Measurements from ENCODE around the gene SLN.

Gene SLN

GRCh38 chr11:107721207-107721606, 9.4 kb upstream of the SLN start:
- H3F3A ChIP-seq (ENCODE audit: low read depth): no peaks in the 10 kb centered on the region
- no peaks in the 10 kb centered on the region for H4K20me1 ChIP-seq (ENCODE audit: insufficient read depth, low read length, poor library complexity, severe bottlenecking)
- H3K36me3 ChIP-seq (ENCODE audit: insufficient read depth, low read length): no peaks in the 10 kb centered on the region
- H3K27me3 ChIP-seq (ENCODE audit: insufficient read depth, low read length, poor library complexity, severe bottlenecking): no peaks in the 10 kb centered on the region
- H3K4me1 ChIP-seq (ENCODE audit: insufficient read depth, low read length, poor library complexity, severe bottlenecking): no peaks in the 10 kb centered on the region
- no peaks in the 10 kb centered on the region; the same call in 1 of the 2 replicates for H3K9me3 ChIP-seq (ENCODE audit: insufficient read depth, low read depth, low read length)
- TF ChIP-seq CTCF (conservative IDR thresholded peaks at IDR 0.05; ENCODE audit: low read length) (no peak), EZH2phosphoT487 (IDR thresholded peaks at IDR 0.05; ENCODE audit: borderline replicate concordance) (no peak)
- no peak overlapping the region for H3K4me3 ChIP-seq (ENCODE audit: low read length, poor library complexity, severe bottlenecking)
- H3K4me2 ChIP-seq (ENCODE audit: low read depth, low read length, poor library complexity, severe bottlenecking): no peak overlapping the region
- no peak overlapping the region for H3K9ac ChIP-seq (ENCODE audit: low read depth, low read length, poor library complexity, severe bottlenecking)
- H3K9me2 ChIP-seq (replicated peaks; ENCODE audit: low read depth, low read length): no peaks in the 10 kb centered on the region
- H3K79me2 ChIP-seq (ENCODE audit: insufficient read depth, low read length): no peaks in the 10 kb centered on the region
- H2AFZ ChIP-seq (ENCODE audit: low read length): no peak overlapping the region

- Histone ChIP-seq H3F3A (ENCODE audit: low read depth) (no peaks in the 10 kb centered on the region), H3K4me2 (ENCODE audit: low read depth, low read length, poor library complexity, severe bottlenecking) (no peak overlapping the region), H4K20me1 (ENCODE audit: insufficient read depth, low read length, poor library complexity, severe bottlenecking) (no peaks in the 10 kb centered on the region), H3K9me2 (replicated peaks; ENCODE audit: low read depth, low read length) (no peaks in the 10 kb centered on the region), H3K9ac (ENCODE audit: low read depth, low read length, poor library complexity, severe bottlenecking) (no peak overlapping the region), H3K4me3 (ENCODE audit: low read length, poor library complexity, severe bottlenecking) (no peak overlapping the region), H3K79me2 (ENCODE audit: insufficient read depth, low read length) (no peaks in the 10 kb centered on the region), H3K27me3 (ENCODE audit: insufficient read depth, low read length, poor library complexity, severe bottlenecking) (no peaks in the 10 kb centered on the region), H3K4me1 (ENCODE audit: insufficient read depth, low read length, poor library complexity, severe bottlenecking) (no peaks in the 10 kb centered on the region), H2AFZ (ENCODE audit: low read length) (no peak overlapping the region), H3K36me3 (ENCODE audit: insufficient read depth, low read length) (no peaks in the 10 kb centered on the region), H3K9me3 (ENCODE audit: insufficient read depth, low read depth, low read length) (no peaks in the 10 kb centered on the region; the same call in 1 of the 2 replicates)
- TF ChIP-seq EZH2phosphoT487 (IDR thresholded peaks at IDR 0.05; ENCODE audit: borderline replicate concordance): no peak
- no peak for TF ChIP-seq CTCF (conservative IDR thresholded peaks at IDR 0.05; ENCODE audit: low read length)
Observed at GRCh38 chr11:107720303-107720774, 8.5 kb upstream of the SLN start.

DNA sequence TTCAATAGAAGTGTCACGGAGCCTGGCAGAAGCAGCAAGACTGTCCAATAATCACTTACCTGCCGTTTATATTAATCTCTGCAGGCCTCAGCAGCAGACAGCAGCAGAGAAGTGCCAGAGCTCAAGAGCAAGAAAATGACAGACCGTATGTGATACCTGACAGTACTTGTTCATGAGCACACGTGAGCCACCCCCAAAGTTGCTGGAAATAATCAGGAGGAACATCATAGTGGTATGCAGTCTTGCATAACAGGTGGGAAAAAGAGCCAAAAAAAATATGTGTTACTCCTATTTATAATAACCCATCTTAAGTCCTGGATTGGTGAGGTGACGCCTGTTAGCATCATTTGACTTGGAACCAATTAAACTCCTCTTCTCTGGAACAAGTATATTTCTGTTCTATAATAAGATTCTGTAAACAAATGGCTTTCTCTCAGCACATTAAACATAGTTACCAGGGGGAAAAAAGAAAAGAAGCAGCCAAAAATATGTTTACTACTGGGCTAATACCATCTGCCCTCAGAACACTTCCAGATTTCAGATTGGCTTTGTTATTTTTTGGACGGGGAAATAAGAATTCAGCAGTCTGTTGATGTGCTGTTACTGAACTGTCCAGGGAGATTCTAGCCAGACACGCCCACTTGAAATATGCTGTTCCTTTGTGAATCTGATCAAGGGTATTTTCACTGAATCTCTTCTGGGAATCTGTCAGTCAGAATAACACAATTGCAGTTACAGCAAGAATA, 7.9 kb upstream of the SLN start:
- Histone ChIP-seq H3K4me3 (ENCODE audit: low read length, poor library complexity, severe bottlenecking) (no peak overlapping the region), H3K79me2 (ENCODE audit: insufficient read depth, low read length) (no peaks in the 10 kb centered on the region), H3K4me2 (ENCODE audit: low read depth, low read length, poor library complexity, severe bottlenecking) (no peak overlapping the region), H2AFZ (ENCODE audit: low read length) (no peak overlapping the region), H3F3A (ENCODE audit: low read depth) (no peaks in the 10 kb centered on the region), H3K9me3 (ENCODE audit: insufficient read depth, low read depth, low read length) (no peaks in the 10 kb centered on the region; the same call in 1 of the 2 replicates), H3K27me3 (ENCODE audit: insufficient read depth, low read length, poor library complexity, severe bottlenecking) (no peaks in the 10 kb centered on the region), H3K9me2 (replicated peaks; ENCODE audit: low read depth, low read length) (no peaks in the 10 kb centered on the region), H3K4me1 (ENCODE audit: insufficient read depth, low read length, poor library complexity, severe bottlenecking) (no peaks in the 10 kb centered on the region), H3K9ac (ENCODE audit: low read depth, low read length, poor library complexity, severe bottlenecking) (no peak overlapping the region), H4K20me1 (ENCODE audit: insufficient read depth, low read length, poor library complexity, severe bottlenecking) (no peaks in the 10 kb centered on the region), H3K36me3 (ENCODE audit: insufficient read depth, low read length) (no peaks in the 10 kb centered on the region)
- TF ChIP-seq EZH2phosphoT487 (IDR thresholded peaks at IDR 0.05; ENCODE audit: borderline replicate concordance): no peak
- TF ChIP-seq CTCF (conservative IDR thresholded peaks at IDR 0.05; ENCODE audit: low read length): no peak

All from Loucy (cell line).